Activated naive CD8-positive, alpha-beta T cell (primary cell): ENCODE data around the gene CTTNBP2.

Source experiments
- H3K27ac Mint-ChIP-seq: one replicate; pipeline ENCODE4 v1.8.0; 2021; ENCODE audit warnings: mixed read lengths
- H3K27me3 Mint-ChIP-seq: one replicate; pipeline ENCODE4 v1.8.0; 2021; ENCODE audit warnings: mixed read lengths
- H3K36me3 Mint-ChIP-seq: one replicate; pipeline ENCODE4 v1.8.0; 2021; ENCODE audit warnings: mixed read lengths
- H3K4me1 Mint-ChIP-seq: one replicate; pipeline ENCODE4 v1.8.0; 2021; ENCODE audit warnings: low read depth, mixed read lengths
- H3K4me3 Mint-ChIP-seq: one replicate; pipeline ENCODE4 v1.8.0; 2021; ENCODE audit warnings: mild to moderate bottlenecking, mixed read lengths
- H3K9me3 Mint-ChIP-seq: one replicate; pipeline ENCODE4 v1.8.0; 2021; ENCODE audit warnings: low read depth, mixed read lengths

CTTNBP2 gene

GRCh38 chr7:117818232-117818631, 55.0 kb downstream of the CTTNBP2 start:
- H3K36me3 Mint-ChIP-seq = no peaks in the 10 kb centered on the region
- H3K9me3 Mint-ChIP-seq = no peaks in the 10 kb centered on the region
- no peak overlapping the region for H3K4me3 Mint-ChIP-seq
- H3K4me1 Mint-ChIP-seq = no peaks in the 10 kb centered on the region
- H3K27me3 Mint-ChIP-seq = no peaks in the 10 kb centered on the region
- H3K27ac Mint-ChIP-seq = no peak overlapping the region

DNA sequence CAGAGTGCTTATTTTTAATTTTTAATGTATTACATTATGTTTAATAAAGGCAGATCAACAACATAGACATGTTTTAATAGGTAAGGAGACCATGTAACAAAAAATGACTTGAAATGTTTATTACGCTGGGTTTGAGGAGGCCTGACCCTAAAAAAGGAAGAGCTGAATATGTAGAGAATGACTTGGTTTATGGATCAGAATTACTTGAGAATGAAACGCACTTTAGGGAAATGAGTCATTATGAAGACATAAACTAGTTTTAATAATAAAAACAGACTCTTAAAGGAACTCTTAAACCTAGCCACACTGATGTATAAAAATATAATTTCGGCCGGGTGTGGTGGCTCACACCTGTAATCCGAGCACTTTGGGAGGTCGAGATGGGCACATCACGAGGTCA, 56.5 kb downstream of the CTTNBP2 start:
- Mint-ChIP-seq H3K9me3 (no peaks in the 10 kb centered on the region), H3K4me3 (no peak overlapping the region), H3K27me3 (no peaks in the 10 kb centered on the region), H3K27ac (no peak overlapping the region), H3K36me3 (no peaks in the 10 kb centered on the region), H3K4me1 (no peaks in the 10 kb centered on the region)

DNA sequence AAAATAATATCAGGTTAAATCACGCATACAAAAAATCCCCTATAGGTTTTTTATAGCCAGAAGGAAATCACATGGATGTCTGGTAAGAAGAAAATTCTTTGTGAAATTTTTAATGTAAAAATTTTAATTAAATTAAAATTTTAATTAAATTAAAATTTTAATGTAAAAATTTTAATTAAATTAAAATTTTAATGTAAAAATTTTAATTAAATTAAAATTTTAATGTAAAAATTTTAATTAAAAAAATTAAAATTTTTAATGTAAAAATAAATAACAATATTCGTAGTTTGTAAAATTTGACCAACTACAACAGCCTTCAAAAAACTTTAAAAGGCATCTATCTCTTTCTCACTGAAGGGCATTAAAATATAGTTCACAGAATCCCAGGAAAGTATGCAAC, 61.5 kb downstream of the CTTNBP2 start:
- H3K27me3 Mint-ChIP-seq = no peaks in the 10 kb centered on the region
- H3K9me3 Mint-ChIP-seq = no peaks in the 10 kb centered on the region
- H3K4me3 Mint-ChIP-seq = no peak overlapping the region
- no peak overlapping the region for H3K27ac Mint-ChIP-seq
- no peaks in the 10 kb centered on the region for H3K4me1 Mint-ChIP-seq
- no peaks in the 10 kb centered on the region for H3K36me3 Mint-ChIP-seq

DNA sequence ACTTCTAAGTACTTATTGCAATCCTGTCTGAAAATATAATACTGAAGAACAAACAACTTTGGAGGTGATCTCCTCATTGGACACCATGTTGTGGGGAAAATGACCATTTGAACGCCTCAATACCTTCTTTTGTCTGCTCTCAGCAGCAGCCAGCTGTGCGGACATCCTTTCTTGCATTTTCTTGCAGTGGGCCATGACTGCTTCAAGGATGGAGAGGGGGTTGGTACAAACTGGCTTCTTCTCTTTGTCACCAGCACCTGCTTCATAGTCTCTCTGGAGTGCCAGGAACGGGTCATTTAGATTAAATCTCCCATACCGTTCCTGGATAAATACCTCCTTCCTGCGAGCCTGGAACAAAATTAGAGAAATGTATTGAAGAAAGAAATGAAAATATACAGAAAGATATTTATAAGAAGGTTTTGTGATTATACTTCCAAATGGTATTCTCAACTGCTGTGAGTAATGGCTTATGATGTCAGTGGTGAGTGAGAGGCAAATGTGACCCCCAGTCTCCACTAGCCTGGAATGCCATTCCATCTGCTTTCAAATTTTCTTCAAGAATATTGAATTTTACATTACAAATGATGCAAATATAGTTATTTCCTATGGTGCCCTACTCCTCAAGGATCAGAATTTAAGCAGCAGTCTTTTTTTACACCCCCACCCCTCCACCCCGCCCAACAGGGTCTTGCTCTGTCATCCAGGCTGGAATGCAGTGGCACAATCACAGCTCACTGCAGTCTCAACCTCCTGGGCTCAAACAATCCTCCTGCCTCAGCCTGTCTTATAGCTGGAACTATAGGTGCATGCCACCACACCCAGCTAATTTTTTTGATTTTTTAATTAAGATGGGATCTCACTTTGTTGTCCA, 62.4 kb downstream of the CTTNBP2 start:
- Mint-ChIP-seq H3K9me3 (no peaks in the 10 kb centered on the region), H3K4me3 (no peak overlapping the region), H3K36me3 (no peaks in the 10 kb centered on the region), H3K27me3 (no peaks in the 10 kb centered on the region), H3K4me1 (no peaks in the 10 kb centered on the region), H3K27ac (no peak overlapping the region)

DNA sequence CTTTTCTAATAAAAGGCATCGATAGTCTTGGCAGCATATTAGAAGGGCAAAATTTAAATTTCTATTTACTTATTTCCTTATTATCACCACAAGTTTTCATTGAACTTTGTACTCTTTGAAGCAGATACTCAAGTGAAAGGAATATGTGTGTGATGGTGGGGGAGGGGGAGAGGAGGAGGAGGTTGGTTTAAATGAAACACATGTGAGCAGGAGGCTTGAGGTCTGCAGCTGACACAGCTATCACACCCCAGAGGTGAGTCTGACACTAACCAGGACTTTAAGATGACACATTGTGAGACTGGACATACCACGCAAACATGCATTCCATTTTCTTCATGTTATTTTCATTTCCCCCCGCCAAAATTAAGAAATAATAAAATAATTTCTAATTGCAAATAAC, 63.3 kb downstream of the CTTNBP2 start:
- H3K36me3 Mint-ChIP-seq = no peaks in the 10 kb centered on the region
- no peak overlapping the region for H3K4me3 Mint-ChIP-seq

DNA sequence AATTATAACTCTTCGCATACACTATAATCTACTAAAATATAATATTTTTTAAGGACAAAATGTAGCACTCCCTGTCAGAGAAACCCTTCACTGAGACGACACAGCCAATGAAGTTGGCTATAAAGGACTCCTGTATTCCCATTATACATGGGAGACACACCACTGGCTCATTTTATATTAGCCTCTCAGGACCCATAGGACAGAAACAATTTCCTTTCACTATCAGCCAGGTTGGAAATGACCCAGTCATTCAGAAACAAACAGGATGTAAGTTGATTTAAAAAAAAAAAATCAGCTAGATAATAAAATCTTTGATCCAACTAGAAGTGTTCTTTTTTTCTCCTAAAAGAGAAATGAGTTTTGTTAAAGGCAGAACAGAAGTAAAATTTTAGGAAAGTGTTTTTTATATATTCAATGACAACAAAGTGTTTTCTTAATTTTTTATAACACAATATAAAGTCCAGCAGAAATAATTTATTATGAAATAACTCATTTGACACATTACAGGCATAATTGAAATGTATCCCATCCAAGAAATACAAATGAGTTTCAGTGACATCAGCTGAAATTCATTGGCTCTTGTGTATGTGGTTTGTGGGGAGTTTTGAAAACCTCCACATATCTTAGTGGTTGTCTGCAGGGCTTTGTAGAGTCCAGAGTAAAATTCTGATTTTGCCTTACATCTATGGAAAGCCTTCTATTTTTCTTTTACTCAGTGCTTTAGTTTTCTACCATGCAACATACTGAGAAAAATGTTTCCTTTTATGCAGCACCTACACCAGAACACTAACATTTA, 64.1 kb downstream of the CTTNBP2 start:
- Mint-ChIP-seq H3K4me1 (no peaks in the 10 kb centered on the region), H3K9me3 (no peaks in the 10 kb centered on the region), H3K36me3 (no peaks in the 10 kb centered on the region), H3K4me3 (no peak overlapping the region), H3K27me3 (peaks cover 2% of the 10 kb centered on the region), H3K27ac (no peak overlapping the region)

More for the DNA sequence above, 63.3 kb downstream of the CTTNBP2 start:
- Mint-ChIP-seq H3K9me3 (no peaks in the 10 kb centered on the region), H3K27ac (no peak overlapping the region), H3K27me3 (peaks cover 2% of the 10 kb centered on the region), H3K4me1 (no peaks in the 10 kb centered on the region)

DNA sequence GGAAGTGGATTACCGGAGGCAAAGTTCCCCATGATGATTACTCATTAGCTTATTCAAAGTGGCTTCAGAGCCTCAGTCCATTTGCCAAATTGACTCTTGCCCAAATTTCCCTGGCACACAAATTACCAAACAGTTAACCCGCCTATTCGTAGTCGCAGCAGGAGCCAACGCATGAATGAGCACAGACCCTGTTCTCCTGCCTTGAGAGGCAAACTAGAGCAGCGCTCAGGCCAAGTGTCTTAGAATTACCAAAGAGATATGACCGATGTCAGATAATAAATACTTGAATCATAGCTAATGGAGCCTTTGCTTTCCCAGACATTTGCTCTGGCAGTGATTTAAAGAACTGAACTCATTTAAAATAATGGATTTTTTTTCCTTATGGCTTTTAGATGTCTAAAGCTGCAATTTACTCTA, 64.9 kb downstream of the CTTNBP2 start:
- Mint-ChIP-seq H3K4me1 (no peaks in the 10 kb centered on the region), H3K36me3 (no peaks in the 10 kb centered on the region), H3K27me3 (peaks cover 2% of the 10 kb centered on the region), H3K9me3 (no peaks in the 10 kb centered on the region), H3K4me3 (no peak overlapping the region), H3K27ac (no peak overlapping the region)

DNA sequence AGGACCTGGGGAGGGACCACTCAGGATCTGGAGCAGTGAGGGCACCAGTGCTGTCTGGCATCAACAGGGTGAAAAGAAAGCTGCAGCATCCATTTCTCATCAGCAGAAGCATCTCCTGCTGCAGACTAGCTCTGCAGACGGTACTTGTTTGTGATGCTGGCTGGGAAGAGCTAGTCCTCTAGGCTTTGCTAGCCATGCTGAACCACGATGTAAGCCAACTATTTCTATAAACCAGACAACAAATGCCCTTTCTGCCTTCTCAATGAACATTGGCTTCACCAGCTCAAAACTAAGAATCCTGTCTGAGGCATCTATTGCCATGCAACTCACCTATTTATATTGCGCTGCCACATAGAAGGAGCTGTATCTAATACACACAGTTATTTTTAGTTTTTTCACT, 65.6 kb downstream of the CTTNBP2 start:
- Mint-ChIP-seq H3K27me3 (peaks cover 2% of the 10 kb centered on the region), H3K4me3 (no peak overlapping the region), H3K27ac (no peak overlapping the region), H3K36me3 (no peaks in the 10 kb centered on the region), H3K9me3 (no peaks in the 10 kb centered on the region), H3K4me1 (no peaks in the 10 kb centered on the region)

DNA sequence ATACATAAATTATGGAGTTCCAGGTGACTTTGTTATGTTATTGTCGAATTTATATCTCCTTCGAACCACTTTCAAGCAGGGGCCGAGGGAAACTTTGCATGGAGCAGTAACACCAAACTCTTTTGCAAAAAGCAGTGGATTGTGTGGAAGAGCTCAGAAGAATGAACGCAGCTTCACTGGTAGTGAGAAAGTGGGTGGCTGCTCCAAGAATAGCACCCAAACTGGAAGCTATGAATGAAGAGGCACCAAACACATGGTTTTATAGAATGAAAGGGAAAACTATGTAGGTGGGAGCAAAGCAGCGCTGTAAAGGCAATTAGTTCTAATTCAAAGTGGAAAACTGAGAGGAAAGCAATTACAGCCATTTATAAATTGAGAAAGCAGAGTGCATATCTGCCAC, 67.2 kb downstream of the CTTNBP2 start:
- Mint-ChIP-seq H3K4me3 (no peak overlapping the region), H3K4me1 (no peaks in the 10 kb centered on the region), H3K36me3 (no peaks in the 10 kb centered on the region), H3K27ac (no peak overlapping the region), H3K9me3 (no peaks in the 10 kb centered on the region), H3K27me3 (peaks cover 2% of the 10 kb centered on the region)

- Mint-ChIP-seq H3K27me3 (peaks cover 2% of the 10 kb centered on the region), H3K4me1 (no peaks in the 10 kb centered on the region), H3K9me3 (no peaks in the 10 kb centered on the region), H3K4me3 (no peak overlapping the region), H3K36me3 (no peaks in the 10 kb centered on the region), H3K27ac (no peak overlapping the region)
Measured at GRCh38 chr7:117805241-117805640, 68.0 kb downstream of the CTTNBP2 start.

- Mint-ChIP-seq H3K36me3 (no peaks in the 10 kb centered on the region), H3K4me3 (no peak overlapping the region), H3K27ac (no peak overlapping the region), H3K4me1 (no peaks in the 10 kb centered on the region), H3K27me3 (peaks cover 2% of the 10 kb centered on the region), H3K9me3 (no peaks in the 10 kb centered on the region)
Measured at GRCh38 chr7:117803476-117803875, 69.8 kb downstream of the CTTNBP2 start.

- Mint-ChIP-seq H3K27me3 (peaks cover 2% of the 10 kb centered on the region), H3K4me3 (no peak overlapping the region), H3K27ac (no peak overlapping the region), H3K36me3 (no peaks in the 10 kb centered on the region), H3K9me3 (no peaks in the 10 kb centered on the region), H3K4me1 (no peaks in the 10 kb centered on the region)
Measured at GRCh38 chr7:117802660-117803059, 70.6 kb downstream of the CTTNBP2 start.

DNA sequence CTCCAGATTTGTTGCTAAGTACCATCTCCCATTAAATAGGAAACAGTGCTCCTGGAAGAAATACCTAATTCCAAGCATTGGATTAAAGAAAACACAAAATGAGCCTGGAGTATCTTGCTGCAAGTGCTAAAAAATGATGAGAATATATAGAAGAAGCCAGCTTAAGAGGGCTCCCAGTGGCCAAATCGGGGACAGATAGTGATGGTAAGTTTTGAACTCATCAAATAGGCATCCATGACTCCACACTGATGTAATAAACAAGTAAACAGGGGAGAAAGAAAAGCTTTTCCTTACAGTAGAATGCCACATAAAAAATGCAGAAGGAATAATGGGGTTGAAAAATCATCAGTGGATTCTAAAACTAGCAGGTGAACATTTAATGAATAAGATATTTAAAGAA, 72.4 kb downstream of the CTTNBP2 start:
- H3K27ac Mint-ChIP-seq = no peak overlapping the region
- peaks cover 4% of the 10 kb centered on the region for H3K27me3 Mint-ChIP-seq
- H3K9me3 Mint-ChIP-seq = no peaks in the 10 kb centered on the region
- H3K4me3 Mint-ChIP-seq = no peak overlapping the region
- H3K4me1 Mint-ChIP-seq = no peaks in the 10 kb centered on the region
- no peaks in the 10 kb centered on the region for H3K36me3 Mint-ChIP-seq

DNA sequence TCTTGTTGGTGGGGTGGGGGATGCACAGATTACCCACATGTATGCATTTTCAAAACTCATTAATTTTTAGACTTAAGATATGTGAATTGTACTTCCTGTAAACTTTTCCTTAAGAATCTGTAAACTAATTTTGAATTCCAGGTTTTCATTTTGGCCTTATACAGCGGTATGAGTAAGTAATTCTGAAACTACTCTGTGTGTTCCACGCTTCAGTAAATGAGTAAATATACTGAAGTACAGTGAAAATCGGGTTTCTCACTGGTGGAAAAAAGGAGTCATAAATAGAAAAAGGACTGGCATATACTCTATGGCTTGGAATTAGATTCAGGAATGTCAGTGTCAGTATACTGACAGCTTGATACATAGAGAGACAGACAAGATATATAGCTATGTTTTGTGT, 72.8 kb downstream of the CTTNBP2 start:
- no peak overlapping the region for H3K27ac Mint-ChIP-seq
- peaks cover 2% of the 10 kb centered on the region for H3K27me3 Mint-ChIP-seq
- no peak overlapping the region for H3K4me3 Mint-ChIP-seq
- H3K9me3 Mint-ChIP-seq = no peaks in the 10 kb centered on the region
- no peaks in the 10 kb centered on the region for H3K4me1 Mint-ChIP-seq
- no peaks in the 10 kb centered on the region for H3K36me3 Mint-ChIP-seq

DNA sequence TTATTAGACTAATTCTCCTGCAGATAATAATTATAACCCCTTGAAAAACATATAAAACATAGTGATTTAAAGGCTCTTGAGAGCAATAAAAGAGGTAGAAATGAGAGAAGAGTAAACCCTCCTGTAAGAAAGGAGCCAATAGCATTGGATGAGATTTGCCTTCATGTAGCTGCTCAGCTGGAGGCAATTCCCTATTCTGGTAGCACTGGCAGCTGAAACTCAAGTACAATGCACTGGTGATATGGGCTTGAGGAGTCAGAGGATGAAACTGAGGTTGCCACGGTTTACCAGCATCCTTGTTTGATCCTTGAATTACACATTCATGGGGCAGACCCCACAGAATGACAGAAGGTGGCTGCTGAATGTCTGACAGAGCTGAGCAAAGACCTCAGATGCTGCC, 76.4 kb downstream of the CTTNBP2 start:
- H3K36me3 Mint-ChIP-seq = no peaks in the 10 kb centered on the region

More for the DNA sequence above, 76.4 kb downstream of the CTTNBP2 start:
- H3K27ac Mint-ChIP-seq = no peak overlapping the region
- H3K4me3 Mint-ChIP-seq = no peak overlapping the region
- H3K4me1 Mint-ChIP-seq = no peaks in the 10 kb centered on the region
- H3K9me3 Mint-ChIP-seq = no peaks in the 10 kb centered on the region
- peaks cover 2% of the 10 kb centered on the region for H3K27me3 Mint-ChIP-seq
